Measurements from ENCODE around the gene TACC3. TPM values are rescaled to one million over a fixed set of nuclear protein-coding genes. Genes with fewer than 3 reads are reported as not detected.

TACC3 gene
- total RNA-seq, 1 donor from 2014 or later, result 3.4 TPM

DNA sequence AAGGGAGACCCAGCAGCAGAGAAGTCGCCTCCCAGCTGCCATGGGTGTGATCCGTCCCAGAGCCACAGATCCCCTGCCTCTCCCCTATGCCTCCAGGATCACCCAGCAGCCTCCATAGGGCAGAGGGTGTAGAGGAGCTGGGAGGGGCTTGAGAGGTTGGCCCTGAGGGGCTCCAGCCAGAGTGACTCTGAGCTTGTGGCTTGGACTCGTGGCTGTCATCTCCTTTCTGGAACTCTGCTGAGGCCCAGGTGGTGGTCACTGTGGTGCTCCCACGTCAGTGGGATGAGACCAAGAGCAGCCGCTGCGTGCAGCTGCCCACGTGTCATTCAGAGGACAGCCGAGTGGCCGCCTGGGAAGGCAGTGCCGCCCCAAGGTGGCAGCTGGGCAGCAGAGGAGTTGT, 4.2 kb downstream of the TACC3 start:
- Histone ChIP-seq H3K4me3 (ENCODE audit: low read depth, low read length) (no peak overlapping the region), H3K36me3 (ENCODE audit: control insufficient read depth, insufficient read depth, low read length) (peaks cover 4% of the 10 kb centered on the region), H3K27me3 (ENCODE audit: control insufficient read depth, insufficient read depth, low read length) (no peaks in the 10 kb centered on the region)
- TF ChIP-seq, protein P1, sequence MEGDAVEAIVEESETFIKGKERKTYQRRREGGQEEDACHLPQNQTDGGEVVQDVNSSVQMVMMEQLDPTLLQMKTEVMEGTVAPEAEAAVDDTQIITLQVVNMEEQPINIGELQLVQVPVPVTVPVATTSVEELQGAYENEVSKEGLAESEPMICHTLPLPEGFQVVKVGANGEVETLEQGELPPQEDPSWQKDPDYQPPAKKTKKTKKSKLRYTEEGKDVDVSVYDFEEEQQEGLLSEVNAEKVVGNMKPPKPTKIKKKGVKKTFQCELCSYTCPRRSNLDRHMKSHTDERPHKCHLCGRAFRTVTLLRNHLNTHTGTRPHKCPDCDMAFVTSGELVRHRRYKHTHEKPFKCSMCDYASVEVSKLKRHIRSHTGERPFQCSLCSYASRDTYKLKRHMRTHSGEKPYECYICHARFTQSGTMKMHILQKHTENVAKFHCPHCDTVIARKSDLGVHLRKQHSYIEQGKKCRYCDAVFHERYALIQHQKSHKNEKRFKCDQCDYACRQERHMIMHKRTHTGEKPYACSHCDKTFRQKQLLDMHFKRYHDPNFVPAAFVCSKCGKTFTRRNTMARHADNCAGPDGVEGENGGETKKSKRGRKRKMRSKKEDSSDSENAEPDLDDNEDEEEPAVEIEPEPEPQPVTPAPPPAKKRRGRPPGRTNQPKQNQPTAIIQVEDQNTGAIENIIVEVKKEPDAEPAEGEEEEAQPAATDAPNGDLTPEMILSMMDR (IDR thresholded peaks at IDR 0.05; ENCODE audit: insufficient read depth, low read length, severe bottlenecking), result no peak
- FAIRE-seq (no peak), DNase-seq (ENCODE audit: low read depth) (no peak)

DNA sequence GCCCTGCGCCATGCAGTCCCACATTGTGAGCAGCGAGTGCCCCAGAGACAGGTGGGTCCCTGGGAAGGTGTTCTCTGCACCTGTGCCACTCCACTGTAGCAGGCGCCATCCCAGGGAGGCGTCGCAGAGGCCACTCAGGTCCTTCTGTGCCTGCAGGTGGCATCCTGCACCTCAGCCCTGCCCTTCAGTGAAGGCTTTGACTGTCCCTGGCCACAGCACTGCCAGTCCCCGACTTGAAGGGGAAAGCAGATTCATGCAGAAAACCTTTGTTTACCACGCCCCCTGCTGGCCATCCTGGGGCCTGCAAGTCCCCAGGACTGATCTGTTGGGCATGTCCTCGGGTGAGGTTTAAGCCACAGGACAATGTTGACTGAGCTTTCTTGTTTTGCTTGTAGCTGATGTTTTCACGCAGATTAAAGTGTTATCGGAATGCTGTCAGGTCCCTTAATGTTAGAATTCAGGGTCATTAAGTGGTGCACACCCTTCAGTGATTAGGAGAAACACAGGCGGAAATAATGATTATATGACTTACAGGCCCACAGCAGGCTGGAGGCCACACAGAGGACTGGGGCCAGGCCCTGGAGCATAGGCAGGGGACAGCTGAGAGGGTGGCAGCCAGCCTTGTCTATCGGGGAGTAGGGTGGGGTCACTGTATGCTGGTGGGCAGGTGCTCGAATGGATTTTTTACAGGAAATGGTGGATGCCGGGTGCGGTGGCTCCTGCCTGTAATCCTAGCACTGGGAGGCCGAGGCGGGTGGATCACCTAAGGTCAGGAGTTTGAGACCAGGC, 5.0 kb downstream of the TACC3 start:
- Histone ChIP-seq H3K36me3 (ENCODE audit: control insufficient read depth, insufficient read depth, low read length) (peaks cover 4% of the 10 kb centered on the region), H3K4me3 (ENCODE audit: low read depth, low read length) (no peak overlapping the region), H3K27me3 (ENCODE audit: control insufficient read depth, insufficient read depth, low read length) (no peaks in the 10 kb centered on the region)
- TF ChIP-seq, protein P1 (IDR thresholded peaks at IDR 0.05; ENCODE audit: insufficient read depth, low read length, severe bottlenecking), result peak; percentile 96
- DNase-seq (ENCODE audit: low read depth), result peak; percentile 69
- peak; percentile 94 for FAIRE-seq

DNA sequence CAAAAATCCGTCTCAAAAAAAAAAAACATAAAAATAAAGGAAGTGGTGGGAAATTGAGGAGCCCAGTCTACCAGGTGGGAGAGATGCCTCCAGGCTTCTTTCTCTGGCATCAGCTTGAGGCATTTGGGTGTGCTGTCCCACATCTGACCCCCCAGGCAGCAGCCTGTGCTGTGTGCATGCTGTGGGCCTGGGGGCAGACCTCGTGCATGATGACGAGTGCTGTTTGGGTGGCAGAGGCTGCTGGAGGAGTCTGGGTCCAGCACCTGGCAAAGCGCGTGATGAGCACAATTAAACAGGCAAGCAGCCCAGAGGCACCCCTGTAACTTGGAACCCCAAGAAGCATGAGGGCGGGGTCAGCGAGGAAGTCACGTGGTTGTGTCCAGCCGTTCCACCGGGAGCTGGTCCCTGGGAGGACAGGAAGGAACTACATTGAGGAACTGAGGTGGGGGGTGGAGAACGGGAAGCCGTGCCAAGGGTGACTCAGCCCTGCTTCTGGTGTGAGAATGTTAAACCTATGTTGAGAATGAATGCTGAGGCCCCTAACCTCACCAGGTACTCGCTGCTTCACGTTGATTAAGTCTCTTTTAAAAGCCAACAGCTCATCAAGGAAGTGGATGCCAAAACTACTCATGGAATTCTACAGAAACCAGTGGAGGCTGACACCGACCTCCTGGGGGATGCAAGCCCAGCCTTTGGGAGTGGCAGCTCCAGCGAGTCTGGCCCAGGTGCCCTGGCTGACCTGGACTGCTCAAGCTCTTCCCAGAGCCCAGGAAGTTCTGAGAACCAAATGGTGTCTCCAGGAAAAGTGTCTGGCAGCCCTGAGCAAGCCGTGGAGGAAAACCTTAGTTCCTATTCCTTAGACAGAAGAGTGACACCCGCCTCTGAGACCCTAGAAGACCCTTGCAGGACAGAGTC, 6.1 kb downstream of the TACC3 start:
- H3K4me3 ChIP-seq (ENCODE audit: low read depth, low read length), result no peak overlapping the region
- no peaks in the 10 kb centered on the region for H3K27me3 ChIP-seq (ENCODE audit: control insufficient read depth, insufficient read depth, low read length)
- peaks cover 4% of the 10 kb centered on the region for H3K36me3 ChIP-seq (ENCODE audit: control insufficient read depth, insufficient read depth, low read length)
- FAIRE-seq (peak; percentile 93), DNase-seq (ENCODE audit: low read depth) (peak; percentile 89)
- TF ChIP-seq, protein P1 (IDR thresholded peaks at IDR 0.05; ENCODE audit: insufficient read depth, low read length, severe bottlenecking), result no peak

DNA sequence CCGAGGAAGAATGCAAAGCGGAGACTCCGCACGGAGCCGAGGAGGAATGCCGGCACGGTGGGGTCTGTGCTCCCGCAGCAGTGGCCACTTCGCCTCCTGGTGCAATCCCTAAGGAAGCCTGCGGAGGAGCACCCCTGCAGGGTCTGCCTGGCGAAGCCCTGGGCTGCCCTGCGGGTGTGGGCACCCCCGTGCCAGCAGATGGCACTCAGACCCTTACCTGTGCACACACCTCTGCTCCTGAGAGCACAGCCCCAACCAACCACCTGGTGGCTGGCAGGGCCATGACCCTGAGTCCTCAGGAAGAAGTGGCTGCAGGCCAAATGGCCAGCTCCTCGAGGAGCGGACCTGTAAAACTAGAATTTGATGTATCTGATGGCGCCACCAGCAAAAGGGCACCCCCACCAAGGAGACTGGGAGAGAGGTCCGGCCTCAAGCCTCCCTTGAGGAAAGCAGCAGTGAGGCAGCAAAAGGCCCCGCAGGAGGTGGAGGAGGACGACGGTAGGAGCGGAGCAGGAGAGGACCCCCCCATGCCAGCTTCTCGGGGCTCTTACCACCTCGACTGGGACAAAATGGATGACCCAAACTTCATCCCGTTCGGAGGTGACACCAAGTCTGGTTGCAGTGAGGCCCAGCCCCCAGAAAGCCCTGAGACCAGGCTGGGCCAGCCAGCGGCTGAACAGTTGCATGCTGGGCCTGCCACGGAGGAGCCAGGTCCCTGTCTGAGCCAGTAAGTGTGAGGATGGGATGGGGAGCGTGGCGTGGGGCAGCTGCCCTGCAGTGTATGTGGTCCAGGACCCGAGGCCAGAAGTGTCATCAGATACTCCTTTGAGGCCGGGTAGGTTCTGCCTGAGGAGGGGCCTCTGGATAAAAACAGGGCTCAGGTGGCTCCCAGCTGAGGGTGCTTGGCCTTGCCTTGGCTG, 7.0 kb downstream of the TACC3 start:
- DNase-seq (ENCODE audit: low read depth), result no peak
- H3K4me3 ChIP-seq (ENCODE audit: low read depth, low read length), result no peak overlapping the region
- no peaks in the 10 kb centered on the region for H3K27me3 ChIP-seq (ENCODE audit: control insufficient read depth, insufficient read depth, low read length)
- TF ChIP-seq, protein P1 (IDR thresholded peaks at IDR 0.05; ENCODE audit: insufficient read depth, low read length, severe bottlenecking), result peak; percentile 30
- H3K36me3 ChIP-seq (ENCODE audit: control insufficient read depth, insufficient read depth, low read length), result peaks cover 7% of the 10 kb centered on the region
- no peak for FAIRE-seq

DNA sequence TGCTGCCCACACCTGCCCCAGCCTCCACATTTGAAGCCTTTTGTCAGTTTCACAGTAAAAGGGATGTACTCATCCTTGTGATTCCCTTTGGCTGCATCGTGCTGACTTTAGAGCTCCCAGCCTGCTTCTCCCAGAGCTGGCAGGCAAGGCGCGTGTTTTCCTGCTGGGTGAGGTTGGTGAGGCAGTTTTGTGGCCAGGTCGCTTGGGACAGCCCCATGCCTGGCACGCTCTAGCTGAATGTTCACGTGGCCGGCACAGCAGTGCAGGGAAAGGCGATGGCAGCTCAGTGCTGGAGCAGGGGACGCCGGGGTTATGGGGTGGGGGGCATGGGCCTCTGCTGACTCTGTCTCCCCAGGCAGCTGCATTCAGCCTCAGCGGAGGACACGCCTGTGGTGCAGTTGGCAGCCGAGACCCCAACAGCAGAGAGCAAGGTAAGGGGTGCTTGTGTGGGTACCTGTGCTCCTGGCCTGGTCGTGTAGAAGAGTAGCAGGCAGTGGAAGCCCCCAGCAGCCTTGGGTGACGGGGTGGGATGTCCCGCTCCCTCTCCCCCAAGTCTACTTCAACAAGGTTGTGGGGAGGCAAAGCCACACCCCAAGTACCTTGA, 9.3 kb downstream of the TACC3 start:
- H3K36me3 ChIP-seq (ENCODE audit: control insufficient read depth, insufficient read depth, low read length), result peaks cover 9% of the 10 kb centered on the region
- TF ChIP-seq, protein P1 (IDR thresholded peaks at IDR 0.05; ENCODE audit: insufficient read depth, low read length, severe bottlenecking), result no peak
- FAIRE-seq (peak; percentile 23), DNase-seq (ENCODE audit: low read depth) (no peak)
- H3K4me3 ChIP-seq (ENCODE audit: low read depth, low read length), result no peak overlapping the region
- no peaks in the 10 kb centered on the region for H3K27me3 ChIP-seq (ENCODE audit: control insufficient read depth, insufficient read depth, low read length)

Measured in bronchial epithelial cell (primary cell).